Brain microvascular endothelial cell (primary cell): Measurements from ENCODE around the gene ZBED1.

Experiments used
- DNase-seq: peaks from one replicate; pipeline ENCODE4 v3.0.0-alpha.2; 2020
- H3K27ac ChIP-seq: fragments of 250-450 bp; sonication (Bioruptor Pico); 2 replicates; pipeline ENCODE4 v1.5.1; 2020; ENCODE audit warnings: mild to moderate bottlenecking, moderate library complexity
- H3K27me3 ChIP-seq: fragments of 250-450 bp; sonication (Bioruptor Pico); replicated peaks from 2 replicates; pipeline ENCODE4 v1.5.1; 2020; ENCODE audit warnings: mild to moderate bottlenecking
- H3K36me3 ChIP-seq: fragments of 250-450 bp; sonication (Bioruptor Pico); replicated peaks from 2 replicates; pipeline ENCODE4 v1.5.1; 2020; ENCODE audit warnings: mild to moderate bottlenecking
- H3K4me3 ChIP-seq: 2 replicates; pipeline ENCODE4 v1.5.1; 2011; ENCODE audit warnings: low read depth, mild to moderate bottlenecking, control low read depth, low read length, moderate library complexity
- CTCF ChIP-seq: IDR thresholded peaks from 2 replicates; pipeline ENCODE4 v1.5.1; 2011; ENCODE audit warnings: low read depth, mild to moderate bottlenecking, moderate library complexity, low read length, control low read depth, inconsistent platforms; ENCODE audit errors: missing control alignments
- in situ Hi-C: cut with HindIII; loops from 2 replicates; pipeline ENCODE4 v1.10.0; 2017; ENCODE audit warnings: low sequenced_read_pairs, low pct_ligation_motif_present

The ZBED1 gene

GRCh38 chrX:2516623-2517022 lies 15.8 kb upstream of the ZBED1 start:
- no peaks in the 10 kb centered on the region for H3K36me3 ChIP-seq
- H3K27ac ChIP-seq: no peak overlapping the region
- DNase-seq: no peak
- in situ Hi-C loops: no loop called here
- no peak for TF ChIP-seq CTCF
- H3K4me3 ChIP-seq: no peak overlapping the region
- H3K27me3 ChIP-seq: no peaks in the 10 kb centered on the region

- Histone ChIP-seq H3K4me3 (no peak overlapping the region), H3K36me3 (no peaks in the 10 kb centered on the region)
These were observed 13.4 kb upstream of the ZBED1 start for GRCh38 chrX:2514131-2514530.

GRCh38 chrX:2513121-2513664 lies 12.4 kb upstream of the ZBED1 start:
- H3K4me3 ChIP-seq: no peak overlapping the region
- in situ Hi-C loops: no loop called here
- no peaks in the 10 kb centered on the region for H3K36me3 ChIP-seq
- no peak overlapping the region for H3K27ac ChIP-seq
- no peak for TF ChIP-seq CTCF
- DNase-seq: no peak
- no peaks in the 10 kb centered on the region for H3K27me3 ChIP-seq

More at GRCh38 chrX:2514131-2514530, 13.4 kb upstream of the ZBED1 start:
- TF ChIP-seq CTCF: no peak
- DNase-seq: no peak
- Histone ChIP-seq H3K27ac (no peak overlapping the region), H3K27me3 (no peaks in the 10 kb centered on the region)
- in situ Hi-C loops: no loop called here

- in situ Hi-C loops: no loop called here
- no peak overlapping the region for H3K4me3 ChIP-seq
- no peak overlapping the region for H3K27ac ChIP-seq
- no peak for TF ChIP-seq CTCF
- H3K36me3 ChIP-seq: no peaks in the 10 kb centered on the region
- H3K27me3 ChIP-seq: no peaks in the 10 kb centered on the region
- no peak for DNase-seq
These were observed 11.7 kb upstream of the ZBED1 start for GRCh38 chrX:2512501-2512900.

- H3K4me3 ChIP-seq: no peak overlapping the region
- no peak overlapping the region for H3K27ac ChIP-seq
- in situ Hi-C loops: no loop called here
- no peaks in the 10 kb centered on the region for H3K27me3 ChIP-seq
- no peak for DNase-seq
- no peak for TF ChIP-seq CTCF
- no peaks in the 10 kb centered on the region for H3K36me3 ChIP-seq
These were observed 10.6 kb upstream of the ZBED1 start for GRCh38 chrX:2511326-2511725.

GRCh38 chrX:2508648-2509335 lies 8.0 kb upstream of the ZBED1 start:
- H3K4me3 ChIP-seq: no peak overlapping the region
- no peak for DNase-seq
- in situ Hi-C loops: no loop called here
- H3K27me3 ChIP-seq: no peaks in the 10 kb centered on the region
- H3K27ac ChIP-seq: no peak overlapping the region
- H3K36me3 ChIP-seq: no peaks in the 10 kb centered on the region
- no peak for TF ChIP-seq CTCF
